Loucy (cell line): ENCODE measurements around the gene ANTXR2.

Experiments used
- EZH2phosphoT487 ChIP-seq: fragments of 200-600 bp; IDR thresholded peaks from 2 replicates; pipeline ENCODE4 v1.6.1; 2018; ENCODE audit warnings: antibody characterized with exemption, mild to moderate bottlenecking, moderate library complexity, borderline replicate concordance
- TF ChIP-seq, protein P1 (sequence below): fragments of 200-600 bp; sonication (generic); conservative IDR thresholded peaks from 2 replicates; pipeline ENCODE4 v1.5.1; 2014; ENCODE audit warnings: mild to moderate bottlenecking, antibody characterized with exemption, low read length

DNA sequence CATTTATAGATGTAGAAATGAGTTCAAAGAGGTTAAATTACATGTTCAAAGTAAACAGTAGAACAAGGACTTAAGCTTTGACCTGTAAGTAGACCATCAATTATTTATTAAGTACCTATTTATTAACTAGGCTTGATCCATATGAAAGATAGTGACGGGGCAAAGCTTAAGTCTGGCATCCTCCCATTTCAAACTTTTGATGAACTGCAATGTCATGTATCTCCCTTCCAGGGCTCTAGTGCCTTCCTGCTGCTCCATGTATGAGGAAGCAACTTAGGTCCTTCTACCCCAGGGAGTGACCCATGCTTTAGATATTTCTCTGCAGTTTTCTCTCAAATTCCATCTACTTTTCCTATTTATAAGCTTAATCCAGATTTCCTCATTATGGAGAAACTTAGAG is 31.9 kb upstream of the ANTXR2 start:
- TF ChIP-seq, protein P1, sequence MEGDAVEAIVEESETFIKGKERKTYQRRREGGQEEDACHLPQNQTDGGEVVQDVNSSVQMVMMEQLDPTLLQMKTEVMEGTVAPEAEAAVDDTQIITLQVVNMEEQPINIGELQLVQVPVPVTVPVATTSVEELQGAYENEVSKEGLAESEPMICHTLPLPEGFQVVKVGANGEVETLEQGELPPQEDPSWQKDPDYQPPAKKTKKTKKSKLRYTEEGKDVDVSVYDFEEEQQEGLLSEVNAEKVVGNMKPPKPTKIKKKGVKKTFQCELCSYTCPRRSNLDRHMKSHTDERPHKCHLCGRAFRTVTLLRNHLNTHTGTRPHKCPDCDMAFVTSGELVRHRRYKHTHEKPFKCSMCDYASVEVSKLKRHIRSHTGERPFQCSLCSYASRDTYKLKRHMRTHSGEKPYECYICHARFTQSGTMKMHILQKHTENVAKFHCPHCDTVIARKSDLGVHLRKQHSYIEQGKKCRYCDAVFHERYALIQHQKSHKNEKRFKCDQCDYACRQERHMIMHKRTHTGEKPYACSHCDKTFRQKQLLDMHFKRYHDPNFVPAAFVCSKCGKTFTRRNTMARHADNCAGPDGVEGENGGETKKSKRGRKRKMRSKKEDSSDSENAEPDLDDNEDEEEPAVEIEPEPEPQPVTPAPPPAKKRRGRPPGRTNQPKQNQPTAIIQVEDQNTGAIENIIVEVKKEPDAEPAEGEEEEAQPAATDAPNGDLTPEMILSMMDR, result no peak
- no peak for TF ChIP-seq EZH2phosphoT487
